OCI-LY7 (cell line): ENCODE results near the gene TBX15.

ENCODE experiments used
- EZH2phosphoT487 ChIP-seq: fragments of 200-600 bp; sonication (generic); IDR thresholded peaks from 2 replicates; pipeline ENCODE4 v1.6.1; 2018; ENCODE audit warnings: low read depth, borderline replicate concordance, mild to moderate bottlenecking, mixed run types, antibody characterized with exemption, low read length, moderate library complexity, mixed read lengths
- TF ChIP-seq, protein P1 (sequence below): fragments of 200-600 bp; sonication (generic); conservative IDR thresholded peaks from 2 replicates; pipeline ENCODE4 v1.5.1; 2014; ENCODE audit warnings: mild to moderate bottlenecking, antibody characterized with exemption, low read length, moderate library complexity, mixed read lengths

DNA sequence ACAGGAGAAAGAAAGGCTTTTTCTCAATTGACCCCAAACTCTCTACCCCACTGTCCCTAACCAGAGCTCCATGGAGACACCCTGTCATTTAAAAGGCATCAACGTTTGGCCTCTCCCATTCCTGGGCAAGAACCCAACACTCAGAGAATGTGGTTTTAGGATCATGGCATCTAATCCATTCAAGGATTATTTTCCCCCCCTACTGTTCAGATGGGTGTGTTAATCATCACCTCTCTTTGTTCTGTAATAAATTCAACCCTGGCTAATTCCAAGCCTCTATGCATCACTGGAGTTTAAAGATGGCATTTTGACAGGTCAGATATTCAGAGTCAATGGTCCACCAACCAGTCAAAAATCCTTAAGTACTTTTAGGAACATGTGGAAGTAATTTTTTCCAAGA is 42.7 kb downstream of the TBX15 start:
- TF ChIP-seq, protein P1, sequence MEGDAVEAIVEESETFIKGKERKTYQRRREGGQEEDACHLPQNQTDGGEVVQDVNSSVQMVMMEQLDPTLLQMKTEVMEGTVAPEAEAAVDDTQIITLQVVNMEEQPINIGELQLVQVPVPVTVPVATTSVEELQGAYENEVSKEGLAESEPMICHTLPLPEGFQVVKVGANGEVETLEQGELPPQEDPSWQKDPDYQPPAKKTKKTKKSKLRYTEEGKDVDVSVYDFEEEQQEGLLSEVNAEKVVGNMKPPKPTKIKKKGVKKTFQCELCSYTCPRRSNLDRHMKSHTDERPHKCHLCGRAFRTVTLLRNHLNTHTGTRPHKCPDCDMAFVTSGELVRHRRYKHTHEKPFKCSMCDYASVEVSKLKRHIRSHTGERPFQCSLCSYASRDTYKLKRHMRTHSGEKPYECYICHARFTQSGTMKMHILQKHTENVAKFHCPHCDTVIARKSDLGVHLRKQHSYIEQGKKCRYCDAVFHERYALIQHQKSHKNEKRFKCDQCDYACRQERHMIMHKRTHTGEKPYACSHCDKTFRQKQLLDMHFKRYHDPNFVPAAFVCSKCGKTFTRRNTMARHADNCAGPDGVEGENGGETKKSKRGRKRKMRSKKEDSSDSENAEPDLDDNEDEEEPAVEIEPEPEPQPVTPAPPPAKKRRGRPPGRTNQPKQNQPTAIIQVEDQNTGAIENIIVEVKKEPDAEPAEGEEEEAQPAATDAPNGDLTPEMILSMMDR: no peak
- TF ChIP-seq EZH2phosphoT487: no peak
